GM12874 (cell line): ENCODE measurements around the gene PRKCA.

Experiments
- TF ChIP-seq, protein P1 (sequence below): IDR thresholded peaks from 2 replicates; pipeline ENCODE4 v1.5.1; 2011; ENCODE audit warnings: low read depth, mild to moderate bottlenecking, control low read depth, low read length, moderate library complexity; ENCODE audit not compliant: insufficient read depth

The PRKCA gene

DNA sequence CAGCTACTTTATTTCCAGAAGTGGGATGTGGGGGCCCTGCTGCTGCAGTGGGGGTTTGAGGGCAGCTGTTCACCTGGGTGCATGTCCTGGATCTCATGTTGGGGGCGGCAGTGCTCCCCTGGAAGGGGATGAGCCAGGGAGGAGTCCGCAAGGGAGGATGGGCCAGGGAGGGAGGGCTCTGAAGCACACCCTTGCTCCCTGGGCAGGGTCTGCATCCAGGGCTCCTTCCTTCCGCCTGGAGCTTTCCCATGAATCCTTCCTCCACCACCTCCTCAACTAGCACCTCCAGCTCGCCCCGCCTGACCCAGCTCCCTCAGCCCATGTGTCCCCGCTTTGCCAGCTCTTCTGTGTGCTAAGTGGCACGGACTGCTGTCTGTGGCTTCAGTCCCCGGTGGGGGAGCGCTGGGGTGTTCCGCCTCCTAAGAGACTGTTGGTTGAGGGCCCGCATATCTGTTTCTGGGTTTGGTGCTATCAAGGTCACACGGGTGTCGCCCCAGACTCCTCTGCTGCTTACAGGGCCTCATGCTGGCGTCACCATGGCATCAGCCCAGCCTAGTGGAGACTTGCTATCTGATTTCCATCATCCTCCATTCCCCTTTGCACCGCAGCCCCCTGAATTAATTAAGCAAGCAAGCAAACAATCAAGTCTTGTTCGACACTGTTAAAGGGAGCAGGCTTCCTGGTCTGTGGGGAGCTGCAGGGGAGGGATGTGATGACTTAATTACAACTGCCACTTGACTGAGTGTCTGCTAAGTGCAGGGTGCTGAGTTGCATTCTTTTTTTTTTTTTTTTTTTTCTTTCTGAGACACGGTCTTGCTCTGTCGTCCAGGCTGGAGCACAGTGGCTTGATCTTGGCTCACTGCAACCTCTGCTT is 71.8 kb downstream of the PRKCA start:
- TF ChIP-seq, protein P1, sequence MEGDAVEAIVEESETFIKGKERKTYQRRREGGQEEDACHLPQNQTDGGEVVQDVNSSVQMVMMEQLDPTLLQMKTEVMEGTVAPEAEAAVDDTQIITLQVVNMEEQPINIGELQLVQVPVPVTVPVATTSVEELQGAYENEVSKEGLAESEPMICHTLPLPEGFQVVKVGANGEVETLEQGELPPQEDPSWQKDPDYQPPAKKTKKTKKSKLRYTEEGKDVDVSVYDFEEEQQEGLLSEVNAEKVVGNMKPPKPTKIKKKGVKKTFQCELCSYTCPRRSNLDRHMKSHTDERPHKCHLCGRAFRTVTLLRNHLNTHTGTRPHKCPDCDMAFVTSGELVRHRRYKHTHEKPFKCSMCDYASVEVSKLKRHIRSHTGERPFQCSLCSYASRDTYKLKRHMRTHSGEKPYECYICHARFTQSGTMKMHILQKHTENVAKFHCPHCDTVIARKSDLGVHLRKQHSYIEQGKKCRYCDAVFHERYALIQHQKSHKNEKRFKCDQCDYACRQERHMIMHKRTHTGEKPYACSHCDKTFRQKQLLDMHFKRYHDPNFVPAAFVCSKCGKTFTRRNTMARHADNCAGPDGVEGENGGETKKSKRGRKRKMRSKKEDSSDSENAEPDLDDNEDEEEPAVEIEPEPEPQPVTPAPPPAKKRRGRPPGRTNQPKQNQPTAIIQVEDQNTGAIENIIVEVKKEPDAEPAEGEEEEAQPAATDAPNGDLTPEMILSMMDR, result no peak

DNA sequence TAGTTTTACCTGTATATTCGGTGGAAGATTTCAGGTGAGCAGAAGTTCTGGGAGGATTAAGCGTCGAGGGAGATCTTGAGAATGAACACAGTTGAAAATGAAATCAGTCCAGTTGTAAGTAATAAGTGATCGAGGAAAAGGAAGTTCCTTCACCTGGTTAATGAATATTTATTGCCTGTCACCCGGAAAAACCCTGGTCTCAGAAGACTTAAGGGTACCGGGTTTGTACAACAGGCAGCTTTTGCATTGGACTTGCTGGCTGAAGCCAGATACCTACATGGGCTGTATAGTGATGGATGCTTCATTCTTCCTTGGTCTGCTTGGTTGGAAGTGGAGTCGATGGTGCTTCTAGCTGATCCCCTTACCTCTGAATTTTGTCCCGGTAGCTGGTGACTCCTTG is 72.7 kb downstream of the PRKCA start:
- TF ChIP-seq, protein P1, result no peak

DNA sequence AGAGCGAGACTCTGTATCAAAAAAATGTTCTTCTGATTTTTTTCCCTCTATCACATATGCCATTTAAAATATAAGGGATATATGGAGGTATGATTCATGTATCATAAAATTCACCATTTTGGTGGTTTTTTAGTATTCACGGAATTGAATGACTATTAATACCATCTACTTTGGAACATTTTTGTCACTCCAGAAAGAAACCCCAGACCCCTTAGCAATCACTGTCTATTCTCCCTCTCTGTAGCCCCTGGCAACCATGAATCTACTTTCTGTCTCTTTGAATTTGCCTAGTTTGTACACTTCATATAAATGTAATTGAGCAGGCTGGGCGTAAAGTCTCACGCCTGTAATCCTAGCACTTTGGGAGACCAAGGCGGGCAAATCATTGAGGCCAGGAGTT is 75.9 kb downstream of the PRKCA start:
- TF ChIP-seq, protein P1, result no peak

GRCh38 chr17:66379544-66379943 is 77.1 kb downstream of the PRKCA start:
- TF ChIP-seq, protein P1, result no peak

GRCh38 chr17:66379996-66380395 is 77.6 kb downstream of the PRKCA start:
- TF ChIP-seq, protein P1, result no peak

- TF ChIP-seq, protein P1, result no peak
Observed at GRCh38 chr17:66381701-66382362, 79.4 kb downstream of the PRKCA start.

DNA sequence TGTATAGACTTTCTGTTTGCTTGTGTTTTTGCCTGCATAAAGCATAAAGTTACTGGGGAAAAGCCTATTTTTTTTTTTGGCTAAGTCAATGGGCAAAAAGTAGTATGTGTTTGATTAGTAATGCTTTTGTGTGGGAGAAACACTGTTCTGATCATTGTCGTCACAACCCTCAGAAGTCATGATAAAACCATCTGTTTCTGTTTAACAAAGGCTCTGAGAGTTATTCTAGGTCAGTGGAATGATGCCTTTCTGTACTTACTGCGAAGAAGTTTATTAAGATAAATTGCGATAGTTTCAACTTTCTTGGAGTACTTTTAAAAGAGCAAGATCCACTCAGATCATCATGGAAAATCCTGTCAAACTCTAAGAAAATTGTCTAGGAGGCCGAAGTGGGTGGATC is 80.9 kb downstream of the PRKCA start:
- TF ChIP-seq, protein P1, result no peak
